ENCODE data around the gene HBM. TPM values are rescaled to one million over a fixed set of nuclear protein-coding genes. Genes with fewer than 3 reads are reported as not detected.
A peak's percentile ranks its signal among the peaks of the same experiment; 100 is the strongest.

The HBM gene
- 1 to 10 TPM in 1 of 4 donors, not detected in 3; 3.0 TPM for total RNA-seq

GRCh38 chr16:165539-166374, at the start of gene HBM:
HBM (plus strand) TSS chr16:165978; CDS start chr16:165998, 20 bp downstream.
- Histone ChIP-seq H3K4me3 (peak within 1 kb of the TSS in 1 of 2 donors; percentile 18), H3K36me3 (no peaks in the 10 kb centered on the region), H3K27me3 (peaks cover 79% of the 10 kb centered on the region), H3K4me1 (peaks cover 0 to 21% (median 16%) of the 10 kb centered on the region in 3 donors), H3K27ac (no peak within 1 kb of the TSS), H3K9me3 (no peaks in the 10 kb centered on the region)
- TF ChIP-seq POLR2AphosphoS5 (IDR thresholded peaks at IDR 0.05) (no peak), EP300 (IDR thresholded peaks at IDR 0.05) (no peak), POLR2A (IDR thresholded peaks at IDR 0.05) (no peak)
- TF ChIP-seq, protein P1, sequence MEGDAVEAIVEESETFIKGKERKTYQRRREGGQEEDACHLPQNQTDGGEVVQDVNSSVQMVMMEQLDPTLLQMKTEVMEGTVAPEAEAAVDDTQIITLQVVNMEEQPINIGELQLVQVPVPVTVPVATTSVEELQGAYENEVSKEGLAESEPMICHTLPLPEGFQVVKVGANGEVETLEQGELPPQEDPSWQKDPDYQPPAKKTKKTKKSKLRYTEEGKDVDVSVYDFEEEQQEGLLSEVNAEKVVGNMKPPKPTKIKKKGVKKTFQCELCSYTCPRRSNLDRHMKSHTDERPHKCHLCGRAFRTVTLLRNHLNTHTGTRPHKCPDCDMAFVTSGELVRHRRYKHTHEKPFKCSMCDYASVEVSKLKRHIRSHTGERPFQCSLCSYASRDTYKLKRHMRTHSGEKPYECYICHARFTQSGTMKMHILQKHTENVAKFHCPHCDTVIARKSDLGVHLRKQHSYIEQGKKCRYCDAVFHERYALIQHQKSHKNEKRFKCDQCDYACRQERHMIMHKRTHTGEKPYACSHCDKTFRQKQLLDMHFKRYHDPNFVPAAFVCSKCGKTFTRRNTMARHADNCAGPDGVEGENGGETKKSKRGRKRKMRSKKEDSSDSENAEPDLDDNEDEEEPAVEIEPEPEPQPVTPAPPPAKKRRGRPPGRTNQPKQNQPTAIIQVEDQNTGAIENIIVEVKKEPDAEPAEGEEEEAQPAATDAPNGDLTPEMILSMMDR (IDR thresholded peaks at IDR 0.05), result no peak
- no CpG with 5 or more reads among the region's 75 CpGs for WGBS, 2 donors (ENCODE audit: low coverage in 1 of 2)
- ATAC-seq, result no peak

DNA sequence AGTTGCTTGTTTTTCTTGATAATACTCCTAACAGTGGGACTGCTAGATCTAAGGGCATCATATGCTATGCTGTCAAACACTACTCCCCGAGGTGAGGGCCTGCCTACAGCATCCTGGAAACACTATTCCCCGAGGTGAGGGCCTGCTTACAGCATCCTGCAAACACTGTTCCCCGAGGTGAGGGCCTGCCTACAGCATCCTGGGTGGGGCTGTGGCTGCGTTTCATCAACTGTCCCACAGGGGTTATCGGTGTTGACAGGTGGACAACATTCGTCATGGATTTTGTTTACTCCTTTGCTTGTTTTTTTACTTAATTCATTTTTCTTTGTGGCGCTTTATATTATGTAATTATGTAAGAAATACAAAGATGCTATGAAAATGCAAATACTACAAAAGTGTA, 49.8 kb upstream of the HBM start:
- H3K27ac ChIP-seq, result no peak overlapping the region
- no peak overlapping the region for H3K4me3 ChIP-seq
- peaks cover 0 to 76% of the 10 kb centered on the region in 2 donors for H3K36me3 ChIP-seq
- TF ChIP-seq POLR2A (IDR thresholded peaks at IDR 0.05) (no peak), POLR2AphosphoS5 (IDR thresholded peaks at IDR 0.05) (no peak), EP300 (IDR thresholded peaks at IDR 0.05) (no peak)
- TF ChIP-seq, protein P1 (IDR thresholded peaks at IDR 0.05), result no peak
- H3K9me3 ChIP-seq, result no peaks in the 10 kb centered on the region
- ATAC-seq, result no peak
- WGBS, 2 donors (ENCODE audit: low coverage in 1 of 2), result 65 to 80% methylated on average over 7 of the region's 7 CpGs
- H3K27me3 ChIP-seq, result no peaks in the 10 kb centered on the region
- H3K4me1 ChIP-seq, result peaks cover 0 to 13% (median 0%) of the 10 kb centered on the region in 3 donors

DNA sequence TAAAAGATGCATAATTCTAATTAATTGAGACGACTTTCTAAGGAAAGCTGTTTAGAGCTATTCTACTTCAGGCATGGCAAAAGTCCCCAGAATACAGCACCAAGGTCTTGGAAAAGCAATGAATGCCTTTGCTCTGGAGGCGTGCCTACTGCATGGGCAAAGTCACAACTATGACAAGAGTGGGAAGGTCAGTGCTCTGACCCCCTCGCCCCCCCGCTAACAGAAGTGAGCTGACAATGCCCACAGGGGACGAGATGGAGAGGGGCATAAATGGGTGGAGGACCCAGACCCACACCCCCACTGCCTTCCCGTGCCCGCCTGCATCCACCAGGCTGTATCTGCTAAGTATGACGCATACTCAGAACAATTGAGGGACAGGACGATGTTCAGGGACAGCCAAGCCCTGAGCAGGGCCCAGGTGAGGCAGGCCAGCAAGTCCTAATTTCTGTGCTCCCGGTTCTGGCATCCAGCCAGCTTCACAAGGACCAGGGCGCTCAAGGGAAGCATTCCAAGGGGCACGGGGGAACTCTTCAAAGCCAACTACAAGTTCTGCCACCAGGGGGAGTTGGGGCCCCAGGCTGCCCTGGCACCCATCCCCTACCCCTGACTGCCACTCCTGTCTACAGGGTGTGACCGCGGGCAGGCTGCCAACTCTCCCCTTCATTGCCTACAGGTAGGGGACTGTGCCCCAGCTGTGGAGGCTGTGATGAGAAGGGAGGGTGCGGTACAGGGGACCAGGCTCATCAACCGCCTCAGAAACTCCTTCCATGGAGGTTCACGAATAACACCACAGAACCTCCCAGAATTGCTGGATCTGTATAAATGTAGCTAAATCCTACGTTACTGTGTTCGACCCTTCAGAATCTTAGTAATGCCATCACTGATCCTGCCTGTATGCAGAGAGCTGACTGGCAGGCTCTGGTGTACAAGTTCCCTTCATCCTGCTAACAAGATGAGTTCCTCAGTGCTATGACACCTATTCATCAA, 48.1 kb upstream of the HBM start:
- Histone ChIP-seq H3K9me3 (no peaks in the 10 kb centered on the region), H3K36me3 (peaks cover 0 to 70% of the 10 kb centered on the region in 2 donors), H3K4me1 (peaks cover 0 to 13% (median 0%) of the 10 kb centered on the region in 3 donors), H3K4me3 (no peak overlapping the region), H3K27me3 (no peaks in the 10 kb centered on the region), H3K27ac (no peak overlapping the region)
- TF ChIP-seq, protein P1 (IDR thresholded peaks at IDR 0.05), result peak in 2 of 4 experiments; percentile 49 to 65
- TF ChIP-seq POLR2A (IDR thresholded peaks at IDR 0.05) (no peak), POLR2AphosphoS5 (IDR thresholded peaks at IDR 0.05) (no peak), EP300 (IDR thresholded peaks at IDR 0.05) (no peak)
- 73 to 81% methylated on average over 3 to 10 of the region's 19 CpGs for WGBS, 2 donors (ENCODE audit: low coverage in 1 of 2)
- peak; percentile 48 for ATAC-seq

- TF ChIP-seq POLR2A (IDR thresholded peaks at IDR 0.05) (no peak), EP300 (IDR thresholded peaks at IDR 0.05) (no peak), POLR2AphosphoS5 (IDR thresholded peaks at IDR 0.05) (no peak)
- TF ChIP-seq, protein P1 (IDR thresholded peaks at IDR 0.05), result no peak
- Histone ChIP-seq H3K9me3 (no peaks in the 10 kb centered on the region), H3K27me3 (no peaks in the 10 kb centered on the region), H3K27ac (no peak overlapping the region), H3K36me3 (peaks cover 0 to 68% of the 10 kb centered on the region in 2 donors), H3K4me3 (no peak overlapping the region), H3K4me1 (peaks cover 0 to 4% (median 0%) of the 10 kb centered on the region in 3 donors)
- WGBS, 2 donors (ENCODE audit: low coverage in 1 of 2), result 100% methylated on average over 1 of the region's 2 CpGs
- no peak for ATAC-seq
Measured at GRCh38 chr16:118857-119256, 46.9 kb upstream of the HBM start.

Data from gastroesophageal sphincter (tissue), 4 donors.